ENCODE measurements around the gene TGFBR3.

The TGFBR3 gene

GRCh38 chr1:91916811-91917460, 31.0 kb upstream of the TGFBR3 start:
- no peak for DNase-seq (ENCODE audit: low spot score)
- ChIA-PET CTCF (no interaction called here), POLR2A (ENCODE audit: low non-redundant PET) (no interaction called here)
- TF ChIP-seq CTCF (conservative IDR thresholded peaks at IDR 0.05; ENCODE audit: low read depth) = no peak
- no peak overlapping the region for H3K27ac ChIP-seq

GRCh38 chr1:91916046-91916445, 30.1 kb upstream of the TGFBR3 start:
- POLR2A ChIA-PET (ENCODE audit: low non-redundant PET) = no interaction called here

GRCh38 chr1:91913018-91913417, 27.1 kb upstream of the TGFBR3 start:
- DNase-seq (ENCODE audit: low spot score) = no peak
- TF ChIP-seq CTCF (conservative IDR thresholded peaks at IDR 0.05; ENCODE audit: low read depth) = no peak
- POLR2A ChIA-PET (ENCODE audit: low non-redundant PET) = no interaction called here
- H3K27ac ChIP-seq = no peak overlapping the region
- CTCF ChIA-PET = no interaction called here

More at GRCh38 chr1:91916046-91916445, 30.1 kb upstream of the TGFBR3 start:
- TF ChIP-seq CTCF (conservative IDR thresholded peaks at IDR 0.05; ENCODE audit: low read depth) = no peak
- no peak for DNase-seq (ENCODE audit: low spot score)
- CTCF ChIA-PET = interaction anchor here (0.5 kb wide), 1 partner anchor 296 kb away, joined by 7 read pairs; no protein-coding TSS in a partner anchor
- no peak overlapping the region for H3K27ac ChIP-seq

- no peak for TF ChIP-seq CTCF (conservative IDR thresholded peaks at IDR 0.05; ENCODE audit: low read depth)
- ChIA-PET POLR2A (ENCODE audit: low non-redundant PET) (no interaction called here), CTCF (no interaction called here)
- no peak overlapping the region for H3K27ac ChIP-seq
- no peak for DNase-seq (ENCODE audit: low spot score)
Measured at GRCh38 chr1:91912266-91912665, 26.3 kb upstream of the TGFBR3 start.

GRCh38 chr1:91901231-91901630, 15.3 kb upstream of the TGFBR3 start:
- H3K27ac ChIP-seq = no peak overlapping the region
- ChIA-PET POLR2A (ENCODE audit: low non-redundant PET) (no interaction called here), CTCF (interaction anchor here (0.6 to 1.0 kb wide), 2 partner anchors 112 to 399 kb away, joined by 3 to 4 read pairs; no protein-coding TSS in a partner anchor)
- no peak for TF ChIP-seq CTCF (conservative IDR thresholded peaks at IDR 0.05; ENCODE audit: low read depth)
- DNase-seq (ENCODE audit: low spot score) = no peak

GRCh38 chr1:91900562-91900961, 14.6 kb upstream of the TGFBR3 start:
- peak overlapping the region; percentile 92 for H3K27ac ChIP-seq
- TF ChIP-seq CTCF (conservative IDR thresholded peaks at IDR 0.05; ENCODE audit: low read depth) = no peak
- CTCF ChIA-PET = interaction anchor here (1.0 kb wide), 2 partner anchors 11 to 398 kb away, joined by 3 to 4 read pairs; no protein-coding TSS in a partner anchor
- DNase-seq (ENCODE audit: low spot score) = peak; percentile 82
- POLR2A ChIA-PET (ENCODE audit: low non-redundant PET) = no interaction called here

Data from RWPE1 (cell line).